Ectodermal cell (in vitro differentiated cells): ENCODE data around the gene SGTA.

Experiments
- H3K27ac ChIP-seq: 2 replicates; pipeline ENCODE4 v1.7.0; 2013; ENCODE audit warnings: mild to moderate bottlenecking, low read depth, low read length; ENCODE audit not compliant: insufficient read depth, poor library complexity, severe bottlenecking
- H3K27me3 ChIP-seq: 2 replicates; pipeline ENCODE4 v1.7.0; 2013; ENCODE audit warnings: mild to moderate bottlenecking, low read length; ENCODE audit not compliant: insufficient read depth, control insufficient read depth, poor library complexity, severe bottlenecking
- H3K36me3 ChIP-seq: one replicate; pipeline ENCODE4 v1.7.0; 2013; ENCODE audit warnings: low read length; ENCODE audit not compliant: control insufficient read depth, insufficient read depth
- H3K4me1 ChIP-seq: one replicate; pipeline ENCODE4 v1.7.0; 2013; ENCODE audit warnings: low read length; ENCODE audit not compliant: control insufficient read depth, insufficient read depth
- H3K4me3 ChIP-seq: 2 replicates; pipeline ENCODE4 v1.7.0; 2013; ENCODE audit warnings: low read depth, low read length, control low read depth; ENCODE audit not compliant: insufficient read depth
- H3K9me3 ChIP-seq: 2 replicates; pipeline ENCODE4 v1.7.0; 2013; ENCODE audit warnings: mild to moderate bottlenecking, low read length, moderate library complexity; ENCODE audit not compliant: control insufficient read depth
- WGBS, 2 experiments: methylation state at CpG; one replicate each; pipeline ENCODE4 v1.1.7; 2013; ENCODE audit warnings: missing lambda C conversion rate in 2 of 2; 5-methylcytosine and 5-hydroxymethylcytosine counted together

The SGTA gene

DNA sequence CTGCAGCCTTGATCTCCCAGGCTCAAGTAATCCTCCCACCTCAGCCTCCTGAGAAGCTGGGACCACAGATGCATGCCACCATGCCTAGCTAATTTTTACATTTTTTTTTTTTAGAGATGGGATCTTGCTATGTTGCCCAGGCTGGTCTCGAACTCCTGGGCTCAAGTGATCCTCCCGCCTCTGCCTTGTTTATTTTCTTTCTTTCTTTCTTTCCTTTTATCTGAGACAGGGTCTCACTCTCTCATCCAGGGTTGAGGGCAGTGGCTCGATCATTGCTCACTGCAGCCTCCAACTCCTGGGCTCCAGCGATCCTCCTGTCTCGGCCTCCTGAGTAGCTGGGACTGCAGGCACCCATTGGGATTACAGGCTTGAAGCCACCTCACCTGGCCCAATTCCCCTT, 76.8 kb downstream of the SGTA start:
- H3K27ac ChIP-seq: no peak overlapping the region
- peaks cover 8% of the 10 kb centered on the region for H3K4me1 ChIP-seq
- no peak overlapping the region for H3K4me3 ChIP-seq
- 94 to 95% methylated on average over 5 of the region's 5 CpGs for WGBS, 2 experiments
- H3K36me3 ChIP-seq: no peaks in the 10 kb centered on the region
- no peaks in the 10 kb centered on the region for H3K9me3 ChIP-seq
- peaks cover 11% of the 10 kb centered on the region for H3K27me3 ChIP-seq
